GM19468 (cell line): ENCODE data around the gene KCNN3.

ENCODE experiments used
- ATAC-seq: cut with Tn5 transposase; IDR thresholded peaks from one replicate; pipeline ENCODE4 v1.9.1; 2021; ENCODE audit warnings: mild to moderate bottlenecking, moderate library complexity, moderate number of reproducible peaks; ENCODE audit not compliant: unreplicated experiment; ENCODE audit errors: extremely low read depth

KCNN3 gene

DNA sequence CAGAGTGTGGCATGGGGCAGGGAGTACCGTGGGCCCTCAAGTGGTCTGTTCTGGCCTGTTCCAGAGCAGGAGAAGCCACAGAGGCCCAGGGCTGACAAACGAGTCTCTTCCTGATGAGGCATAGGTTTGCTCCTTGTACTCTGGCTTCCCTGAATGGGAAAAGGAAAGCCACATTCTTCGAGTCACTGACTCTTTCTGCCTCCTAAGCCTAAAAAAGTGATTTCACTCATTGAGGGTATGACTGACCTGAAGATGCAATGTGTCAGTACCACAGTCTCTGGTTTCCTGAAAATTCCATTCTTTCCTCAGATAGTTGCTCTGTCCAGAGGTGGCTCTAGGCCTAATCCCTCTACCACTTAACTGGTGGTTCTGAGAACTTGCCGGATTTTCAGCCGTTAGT, 92.3 kb downstream of the KCNN3 start:
- no peak for ATAC-seq

- no peak for ATAC-seq
Observed at GRCh38 chr1:154777154-154777553, 92.9 kb downstream of the KCNN3 start.

- no peak for ATAC-seq
Observed at GRCh38 chr1:154775621-154776605, 94.2 kb downstream of the KCNN3 start.

GRCh38 chr1:154774175-154774855, 95.8 kb downstream of the KCNN3 start:
- ATAC-seq: no peak

DNA sequence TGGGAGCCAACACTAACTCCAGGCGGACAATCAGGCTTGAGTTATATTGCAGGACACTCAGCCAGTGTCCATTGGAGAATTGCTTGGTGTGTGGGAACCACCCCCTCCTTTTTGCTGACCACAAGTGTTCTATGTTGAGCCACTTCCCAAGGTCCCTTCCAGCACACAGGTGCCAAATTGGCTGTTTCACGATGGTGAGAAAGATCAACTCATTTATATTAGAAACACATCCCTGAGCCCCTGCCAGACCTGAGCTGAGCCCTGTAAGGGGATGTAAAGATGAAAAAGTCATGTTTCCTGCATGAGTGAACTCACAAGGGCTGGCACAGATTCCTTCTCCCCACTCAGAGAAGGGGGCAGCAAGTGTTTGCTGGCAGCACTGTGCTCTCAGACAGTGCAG, 96.5 kb downstream of the KCNN3 start:
- no peak for ATAC-seq

- no peak for ATAC-seq
Observed at GRCh38 chr1:154772606-154773506, 97.2 kb downstream of the KCNN3 start.

- ATAC-seq: no peak
Observed at GRCh38 chr1:154772056-154772455, 98.0 kb downstream of the KCNN3 start.

GRCh38 chr1:154770897-154771594, 99.0 kb downstream of the KCNN3 start:
- no peak for ATAC-seq

DNA sequence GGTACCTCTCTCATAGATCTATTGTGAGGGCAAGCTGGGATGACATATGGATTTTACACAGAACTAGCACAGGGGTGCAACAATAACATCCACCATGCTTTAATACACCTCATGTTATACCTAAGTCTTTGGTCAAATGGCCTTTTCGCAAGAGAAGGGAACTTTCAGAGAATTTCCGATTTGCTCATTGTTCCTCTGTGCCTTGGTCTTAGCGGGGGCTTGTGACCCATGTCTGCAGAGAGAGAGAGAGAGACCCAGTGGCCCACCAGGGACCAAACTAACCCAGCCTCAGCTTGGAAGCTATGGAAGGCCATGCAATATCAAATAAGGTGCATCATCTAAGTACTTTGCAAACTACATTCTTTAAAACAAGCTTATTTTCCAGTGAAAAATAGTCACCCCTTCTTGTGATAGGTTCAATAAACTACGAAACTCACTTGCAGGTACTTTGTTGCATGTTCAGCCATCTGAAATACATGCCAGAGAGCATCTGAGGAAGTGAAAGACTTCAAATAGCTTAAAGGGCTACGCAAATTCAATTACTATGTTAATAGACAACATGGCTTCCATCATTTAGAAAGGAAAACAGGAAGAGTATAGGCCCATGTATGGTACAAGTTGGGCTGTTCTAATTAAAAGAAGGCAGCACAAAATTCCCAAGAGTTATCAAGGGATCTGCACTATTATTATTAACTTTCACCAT, 100.7 kb downstream of the KCNN3 start:
- no peak for ATAC-seq

DNA sequence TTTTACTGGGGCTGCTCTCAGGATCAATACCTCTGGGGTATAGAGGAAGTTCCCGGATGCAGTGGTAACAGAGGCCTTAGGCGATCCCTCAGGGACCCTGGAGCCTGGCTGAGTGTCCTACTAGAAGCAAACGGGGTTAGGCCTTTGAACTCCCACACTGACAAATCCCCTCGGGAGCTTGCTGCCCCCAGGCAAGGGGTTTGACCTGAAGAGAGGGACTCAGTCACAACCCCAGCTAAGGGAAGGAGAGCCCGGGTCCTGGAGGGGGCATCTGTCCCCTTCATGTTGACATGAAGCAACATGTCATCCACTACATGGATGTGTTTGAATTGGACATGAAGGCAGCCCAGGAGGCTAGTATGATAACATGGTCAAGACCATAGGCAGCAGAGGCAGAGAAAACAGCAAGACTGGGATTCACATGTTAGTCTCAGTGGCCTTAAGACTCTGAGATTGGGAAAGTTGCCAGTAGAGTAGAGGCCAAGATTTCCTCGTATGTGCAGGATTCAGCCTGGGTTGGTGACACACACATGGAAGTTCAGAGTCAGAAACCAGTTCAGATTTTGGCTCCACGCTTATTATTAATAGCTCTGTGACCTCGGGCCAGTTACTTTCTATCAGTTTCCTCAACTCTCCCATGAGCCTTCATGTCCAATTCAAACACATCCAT, 101.5 kb downstream of the KCNN3 start:
- no peak for ATAC-seq

- ATAC-seq: no peak
Observed at GRCh38 chr1:154767315-154768240, 102.5 kb downstream of the KCNN3 start.

DNA sequence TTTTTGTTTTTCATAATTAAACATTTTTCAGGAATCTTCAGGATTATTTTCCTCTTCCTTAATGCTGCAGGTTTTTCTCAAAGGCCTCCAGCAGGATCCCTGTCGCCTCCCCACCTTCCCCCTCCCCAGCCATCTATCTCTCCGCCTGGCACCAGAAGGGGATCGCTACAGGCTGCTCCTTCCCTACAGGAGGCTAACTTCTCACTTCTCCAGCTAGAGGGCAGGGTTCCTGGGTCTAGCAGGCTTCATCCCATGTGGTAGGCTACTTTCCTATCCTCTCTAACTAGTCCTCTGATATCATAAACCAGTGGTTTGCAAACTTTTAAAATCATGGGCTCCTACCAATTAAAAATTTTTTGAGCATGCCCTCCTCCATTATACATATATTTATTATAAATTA, 104.1 kb downstream of the KCNN3 start:
- no peak for ATAC-seq

GRCh38 chr1:154764773-154765172, 105.3 kb downstream of the KCNN3 start:
- no peak for ATAC-seq

DNA sequence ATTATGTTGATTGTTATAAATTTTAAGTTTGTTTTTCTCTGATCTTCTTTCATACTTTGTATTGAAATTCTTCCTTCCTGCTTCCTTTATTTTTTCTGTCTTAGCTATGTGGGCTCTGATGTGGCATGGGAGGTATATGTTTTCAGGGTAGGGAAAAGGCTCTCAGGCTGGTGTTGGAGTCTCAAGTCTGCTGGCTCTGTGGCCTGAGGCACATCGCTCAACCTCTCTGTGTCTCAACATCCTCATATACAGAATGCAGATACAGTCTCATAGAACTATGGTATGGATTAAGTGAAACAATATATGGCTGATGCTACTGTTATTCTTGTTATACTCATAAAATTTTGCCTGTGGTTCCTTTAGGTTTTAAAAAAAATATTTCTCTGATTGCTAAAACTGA, 105.9 kb downstream of the KCNN3 start:
- no peak for ATAC-seq

DNA sequence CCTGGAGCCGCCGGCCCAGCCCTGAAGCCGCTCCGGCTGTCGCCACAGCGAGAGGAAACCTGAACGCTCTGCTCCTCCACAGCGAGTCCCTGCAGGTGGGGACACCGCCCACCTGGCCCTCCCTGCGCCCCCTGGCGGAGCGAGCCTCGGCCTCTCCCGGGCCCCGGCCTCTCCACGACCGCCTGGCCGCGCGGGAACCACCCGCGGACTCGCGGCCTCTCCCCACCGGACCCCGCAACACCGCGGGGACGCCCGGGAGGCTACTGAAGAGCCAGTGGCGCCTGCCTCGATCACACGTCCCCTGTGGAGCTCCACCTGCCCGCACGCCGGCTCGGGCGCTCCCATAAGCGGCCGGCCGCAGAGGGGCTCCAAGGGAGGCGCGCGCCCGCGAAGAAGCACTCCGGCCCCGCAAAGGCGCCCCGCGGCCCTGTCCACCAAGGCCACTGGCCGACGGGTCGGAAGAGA, 109.6 kb downstream of the KCNN3 start:
- no peak for ATAC-seq

GRCh38 chr1:154759793-154760192, 110.3 kb downstream of the KCNN3 start:
- no peak for ATAC-seq

DNA sequence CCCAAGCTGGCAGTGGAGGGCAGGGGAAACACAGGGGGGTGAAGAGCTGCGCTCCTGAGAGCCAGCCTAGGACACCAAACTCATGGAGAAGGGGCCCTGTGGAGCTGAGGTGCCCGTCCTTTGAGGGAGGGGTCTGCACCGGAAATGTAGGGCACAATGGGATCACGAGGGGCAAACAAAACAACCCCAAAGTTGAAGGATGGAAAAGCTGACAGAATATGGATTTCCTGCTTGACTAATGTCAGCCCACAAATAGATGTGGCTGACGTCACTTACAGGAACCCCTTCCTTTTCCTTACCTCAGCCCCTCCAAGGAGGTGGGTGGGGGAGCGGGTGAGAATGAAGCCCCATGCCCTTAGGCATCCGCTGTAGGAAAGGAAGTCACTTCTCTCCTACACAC, 110.9 kb downstream of the KCNN3 start:
- no peak for ATAC-seq

- ATAC-seq: no peak
Observed at GRCh38 chr1:154758346-154758745, 111.7 kb downstream of the KCNN3 start.
